Measurements from ENCODE around the gene ZNF367. TPM values are rescaled to one million over a fixed set of nuclear protein-coding genes. Genes with fewer than 3 reads are reported as not detected.

ZNF367 gene
- total and polyA plus RNA-seq, 2 experiments from 2014 or later: 2.5 to 12.3 TPM

DNA sequence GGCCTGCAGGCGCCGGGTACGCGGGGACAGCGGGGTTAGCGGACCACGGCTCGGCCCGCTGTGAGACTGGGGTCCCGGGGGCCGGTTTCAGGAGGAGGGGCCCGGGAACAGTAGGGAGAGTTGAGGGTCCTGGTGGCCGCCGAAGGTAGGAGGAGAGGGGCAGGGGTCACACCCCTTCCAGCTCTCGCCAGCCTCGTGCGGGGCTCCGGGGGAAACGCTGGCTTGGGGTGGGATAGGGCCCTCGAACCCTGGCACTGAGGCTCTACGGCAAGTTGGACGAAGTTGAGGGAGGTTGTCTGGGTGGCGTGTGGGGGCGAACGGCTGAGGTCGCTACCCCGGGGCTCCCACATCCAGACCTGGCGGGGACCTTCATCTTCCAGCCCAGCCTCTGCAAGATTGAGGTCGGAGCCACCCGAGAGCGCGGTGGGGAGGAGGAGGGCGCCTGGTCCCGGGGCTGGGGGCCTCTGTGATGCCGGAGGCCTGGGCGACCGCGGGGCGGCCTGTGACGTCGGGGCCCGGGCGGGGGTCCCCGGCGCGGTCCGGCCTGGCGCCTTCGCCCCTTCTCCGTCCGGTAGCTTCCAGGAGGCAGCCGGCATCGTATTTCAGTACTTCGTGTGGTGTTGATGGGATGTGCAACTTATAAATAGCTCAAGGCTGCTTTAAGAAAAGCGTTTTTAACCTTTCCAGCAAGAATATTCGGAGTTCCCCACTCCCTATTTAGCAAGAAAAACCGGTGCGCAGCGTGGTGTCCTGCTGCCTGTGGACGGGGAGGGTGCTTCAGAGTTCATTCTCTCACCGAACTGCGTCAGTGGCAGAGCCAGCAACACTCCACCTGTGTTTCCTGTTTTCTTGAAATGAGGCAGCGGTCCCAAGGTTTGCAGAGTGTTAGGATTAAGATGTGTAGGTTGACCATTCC is 32.7 kb upstream of the ZNF367 start:
- peaks cover 13% of the 10 kb centered on the region for H3K4me1 Mint-ChIP-seq
- H3K27ac Mint-ChIP-seq: no peak overlapping the region
- peak overlapping the region; percentile 24; the same call in 1 of the 2 replicates for H2AFZ ChIP-seq
- H3K4me2 ChIP-seq: peak overlapping the region; percentile 83
- TF ChIP-seq, protein P1, sequence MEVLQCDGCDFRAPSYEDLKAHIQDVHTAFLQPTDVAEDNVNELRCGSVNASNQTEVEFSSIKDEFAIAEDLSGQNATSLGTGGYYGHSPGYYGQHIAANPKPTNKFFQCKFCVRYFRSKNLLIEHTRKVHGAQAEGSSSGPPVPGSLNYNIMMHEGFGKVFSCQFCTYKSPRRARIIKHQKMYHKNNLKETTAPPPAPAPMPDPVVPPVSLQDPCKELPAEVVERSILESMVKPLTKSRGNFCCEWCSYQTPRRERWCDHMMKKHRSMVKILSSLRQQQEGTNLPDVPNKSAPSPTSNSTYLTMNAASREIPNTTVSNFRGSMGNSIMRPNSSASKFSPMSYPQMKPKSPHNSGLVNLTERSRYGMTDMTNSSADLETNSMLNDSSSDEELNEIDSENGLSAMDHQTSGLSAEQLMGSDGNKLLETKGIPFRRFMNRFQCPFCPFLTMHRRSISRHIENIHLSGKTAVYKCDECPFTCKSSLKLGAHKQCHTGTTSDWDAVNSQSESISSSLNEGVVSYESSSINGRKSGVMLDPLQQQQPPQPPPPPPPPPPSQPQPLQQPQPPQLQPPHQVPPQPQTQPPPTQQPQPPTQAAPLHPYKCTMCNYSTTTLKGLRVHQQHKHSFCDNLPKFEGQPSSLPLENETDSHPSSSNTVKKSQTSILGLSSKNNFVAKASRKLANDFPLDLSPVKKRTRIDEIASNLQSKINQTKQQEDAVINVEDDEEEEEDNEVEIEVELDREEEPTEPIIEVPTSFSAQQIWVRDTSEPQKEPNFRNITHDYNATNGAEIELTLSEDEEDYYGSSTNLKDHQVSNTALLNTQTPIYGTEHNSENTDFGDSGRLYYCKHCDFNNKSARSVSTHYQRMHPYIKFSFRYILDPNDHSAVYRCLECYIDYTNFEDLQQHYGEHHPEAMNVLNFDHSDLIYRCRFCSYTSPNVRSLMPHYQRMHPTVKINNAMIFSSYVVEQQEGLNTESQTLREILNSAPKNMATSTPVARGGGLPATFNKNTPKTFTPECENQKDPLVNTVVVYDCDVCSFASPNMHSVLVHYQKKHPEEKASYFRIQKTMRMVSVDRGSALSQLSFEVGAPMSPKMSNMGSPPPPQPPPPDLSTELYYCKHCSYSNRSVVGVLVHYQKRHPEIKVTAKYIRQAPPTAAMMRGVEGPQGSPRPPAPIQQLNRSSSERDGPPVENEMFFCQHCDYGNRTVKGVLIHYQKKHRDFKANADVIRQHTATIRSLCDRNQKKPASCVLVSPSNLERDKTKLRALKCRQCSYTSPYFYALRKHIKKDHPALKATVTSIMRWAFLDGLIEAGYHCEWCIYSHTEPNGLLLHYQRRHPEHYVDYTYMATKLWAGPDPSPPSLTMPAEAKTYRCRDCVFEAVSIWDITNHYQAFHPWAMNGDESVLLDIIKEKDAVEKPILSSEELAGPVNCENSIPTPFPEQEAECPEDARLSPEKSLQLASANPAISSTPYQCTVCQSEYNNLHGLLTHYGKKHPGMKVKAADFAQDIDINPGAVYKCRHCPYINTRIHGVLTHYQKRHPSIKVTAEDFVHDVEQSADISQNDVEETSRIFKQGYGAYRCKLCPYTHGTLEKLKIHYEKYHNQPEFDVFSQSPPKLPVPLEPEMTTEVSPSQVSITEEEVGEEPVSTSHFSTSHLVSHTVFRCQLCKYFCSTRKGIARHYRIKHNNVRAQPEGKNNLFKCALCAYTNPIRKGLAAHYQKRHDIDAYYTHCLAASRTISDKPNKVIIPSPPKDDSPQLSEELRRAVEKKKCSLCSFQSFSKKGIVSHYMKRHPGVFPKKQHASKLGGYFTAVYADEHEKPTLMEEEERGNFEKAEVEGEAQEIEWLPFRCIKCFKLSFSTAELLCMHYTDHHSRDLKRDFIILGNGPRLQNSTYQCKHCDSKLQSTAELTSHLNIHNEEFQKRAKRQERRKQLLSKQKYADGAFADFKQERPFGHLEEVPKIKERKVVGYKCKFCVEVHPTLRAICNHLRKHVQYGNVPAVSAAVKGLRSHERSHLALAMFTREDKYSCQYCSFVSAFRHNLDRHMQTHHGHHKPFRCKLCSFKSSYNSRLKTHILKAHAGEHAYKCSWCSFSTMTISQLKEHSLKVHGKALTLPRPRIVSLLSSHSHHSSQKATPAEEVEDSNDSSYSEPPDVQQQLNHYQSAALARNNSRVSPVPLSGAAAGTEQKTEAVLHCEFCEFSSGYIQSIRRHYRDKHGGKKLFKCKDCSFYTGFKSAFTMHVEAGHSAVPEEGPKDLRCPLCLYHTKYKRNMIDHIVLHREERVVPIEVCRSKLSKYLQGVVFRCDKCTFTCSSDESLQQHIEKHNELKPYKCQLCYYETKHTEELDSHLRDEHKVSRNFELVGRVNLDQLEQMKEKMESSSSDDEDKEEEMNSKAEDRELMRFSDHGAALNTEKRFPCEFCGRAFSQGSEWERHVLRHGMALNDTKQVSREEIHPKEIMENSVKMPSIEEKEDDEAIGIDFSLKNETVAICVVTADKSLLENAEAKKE (CRISPR knock-in tag; IDR thresholded peaks at IDR 0.05): no peak
- TF ChIP-seq CREB1 (CRISPR knock-in tag; IDR thresholded peaks at IDR 0.05; ENCODE audit: low read depth) (peak; percentile 45; the same call in 1 of the 2 replicates), EZH2phosphoT487 (IDR thresholded peaks at IDR 0.05; ENCODE audit: unreplicated experiment) (no peak)
- peaks cover 30% of the 10 kb centered on the region for H3K79me2 ChIP-seq (replicated peaks; ENCODE audit: insufficient read depth)
- H3K4me3 Mint-ChIP-seq: peak overlapping the region; percentile 85
- H3F3A ChIP-seq (replicated peaks; ENCODE audit: low read depth): no peaks in the 10 kb centered on the region
- no peaks in the 10 kb centered on the region for H3K4me1 ChIP-seq (ENCODE audit: insufficient read depth)
- H3K9me2 ChIP-seq (ENCODE audit: insufficient read depth): no peaks in the 10 kb centered on the region
- peak; percentile 52 for DNase-seq (ENCODE audit: low spot score)
- peaks cover 26% of the 10 kb centered on the region for H3K27me3 Mint-ChIP-seq (ENCODE audit: insufficient read depth, low read depth, poor library complexity)
- H3K27me3 ChIP-seq (ENCODE audit: insufficient read depth): peaks cover 31% of the 10 kb centered on the region
- ATAC-seq: peak; percentile 25
- H3K4me3 ChIP-seq: peak overlapping the region; percentile 65
- peaks cover 7% of the 10 kb centered on the region; the same call in 1 of the 2 replicates for H4K20me1 ChIP-seq (replicated peaks; ENCODE audit: insufficient read depth)
- H3K36me3 Mint-ChIP-seq (ENCODE audit: low read depth): no peaks in the 10 kb centered on the region
- H3K9me3 Mint-ChIP-seq: no peaks in the 10 kb centered on the region; the same call in 2 of the 3 replicates
- H3K36me3 ChIP-seq (ENCODE audit: insufficient read depth): no peaks in the 10 kb centered on the region
- no peak overlapping the region for H3K27ac ChIP-seq (ENCODE audit: low read depth)
